Heart right ventricle (tissue), 16 donors: Measurements from ENCODE around the gene MRPL41. TPM values are rescaled to one million over a fixed set of nuclear protein-coding genes. Genes with fewer than 3 reads are reported as not detected.
"Not testable (repeated sequence)": the region's sequence is repeated elsewhere in the genome, so short reads cannot be mapped to it uniquely, and the experiment has no call there.

ENCODE experiments used
- ATAC-seq, 8 donors: fragments of 200-7000 bp; cut with Tn5 transposase; one replicate each; pipeline ENCODE4 v1.9.1; 2020; ENCODE audit warnings: mild to moderate bottlenecking in 8 of 8, moderate library complexity in 8 of 8, moderate number of reproducible peaks in 1 of 8
- DNase-seq, 2 donors: peaks; one replicate each; pipeline ENCODE4 v3.0.0-alpha.2; 2020
- H3K27ac ChIP-seq, 10 donors: fragments of 200-600 bp; sonication (generic) in 2 of 10; one replicate each; pipeline versions ENCODE4 v1.5.0 to v1.8.0; 2020 to 2022; ENCODE audit warnings: mild to moderate bottlenecking in 3 of 10
- H3K27me3 ChIP-seq, 7 donors: fragments of 200-600 bp; one replicate each; pipeline ENCODE4 v1.8.0; 2021 to 2022; ENCODE audit warnings: mild to moderate bottlenecking in 2 of 7
- H3K36me3 ChIP-seq, 9 donors: fragments of 200-600 bp; sonication (generic) in 1 of 9; one replicate each; pipeline versions ENCODE4 v1.5.0 to v1.8.0; 2020 to 2022; ENCODE audit warnings: mild to moderate bottlenecking in 2 of 9
- H3K4me1 ChIP-seq, 9 donors: fragments of 200-600 bp; sonication (generic) in 1 of 9; one replicate each; pipeline versions ENCODE4 v1.5.0 to v1.8.0; 2020 to 2022; ENCODE audit warnings: mild to moderate bottlenecking in 4 of 9
- H3K4me3 ChIP-seq, 10 donors: fragments of 200-600 bp; sonication (generic) in 2 of 10; one replicate each; pipeline versions ENCODE4 v1.5.0 to v1.8.0; 2020 to 2022; ENCODE audit warnings: mild to moderate bottlenecking in 7 of 10, moderate library complexity in 2 of 10
- H3K9me3 ChIP-seq, 11 donors: fragments of 200-600 bp in 10 of 11; sonication (generic) in 2 of 11; one replicate each; pipeline versions ENCODE4 v1.5.0 to v1.8.0; 2013 to 2022; ENCODE audit warnings: mild to moderate bottlenecking in 2 of 11, control low read depth in 1 of 11, moderate library complexity in 1 of 11
- CTCF ChIP-seq, 9 donors: fragments of 200-600 bp; sonication (generic) in 2 of 9; IDR thresholded peaks; one replicate each; pipeline versions ENCODE4 v1.5.0 to v1.8.0; 2021 to 2022; ENCODE audit warnings: antibody characterized with exemption in 9 of 9, mild to moderate bottlenecking in 5 of 9, moderate library complexity in 1 of 9
- WGBS, 2 donors: extraction: QIAGEN DNeasy Blood & Tissue Kit; methylation state at CpG; one replicate each; pipeline ENCODE4 v1.1.7; 2013; ENCODE audit warnings: inconsistent platforms in 1 of 2; 5-methylcytosine and 5-hydroxymethylcytosine counted together
- intact Hi-C, 10 donors: fragments of 100-400 bp; cut with DNase I; formaldehyde crosslinking; loops; one replicate each; pipeline versions ENCODE4 v1.11.1 to v1.14.2; 2022
- polyA plus RNA-seq, 2 donors: library from polyadenylated mRNA; stranded (reverse); fragments of 200-250 nt; gene quantifications; one replicate each; pipeline ENCODE4 v1.2.3, GENCODE V29; 2013
- total RNA-seq, 10 donors: library from RNA; stranded (reverse); fragmentation: NEBNext Ultra II Directional in 3 of 10; extraction: Animal tissue kit (Norgen Biotek cat#: 25700) in 3 of 10; gene quantifications; one replicate each; pipeline versions ENCODE4 v1.2.1 to v1.2.4, GENCODE V29; 2021 to 2023
- donor health status: Arrhythmogenic right ventricular cardiomyopathy.
- donor health status: ischemic (EF 13 %, LVEDD 7.1; RV severe dilation, severe dysfunction).
- donor health status: healthy with polysubstance abuse.
- donor health status: DM: no; HTN: yes; CAD: no.
- donor health status: DM: no; HTN: no; CAD: no.
- donor health status: ischemic (EF 25% LVEDD 6.9; RV normal size, moderate dysfunction).
- donor health status: ischemic (EF 25% LVEDD 5.7; RV mildly dilated, moderate dysfunction).
- donor health status: healthy.
- donor health status: DM: yes; HTN: yes; CAD: no.
- donor health status: Ischemic cardiomyopathy.
- donor health status: ischemic (EF 35%, LVEDD 5.7; RV mildly dilated, moderate dysfunction).
- donor health status: nonischemic (EF 11% LVEDD 7.7; RV severe dilation, severe dysfunction).
- donor health status: DM: yes; HTN: yes; CAD: no.
- donor health status: PGD.
- donor health status: ischemic (EF 29% LVEDD 5.4; RV normal size, mild dysfunction).
- donor health status: nonischemic (EF 23%, LVEDD 6.1; RV moderate dilation, normal function).

The MRPL41 gene
- total and polyA plus RNA-seq, 12 donors = 133 to 1,052 (median 215) TPM

DNA sequence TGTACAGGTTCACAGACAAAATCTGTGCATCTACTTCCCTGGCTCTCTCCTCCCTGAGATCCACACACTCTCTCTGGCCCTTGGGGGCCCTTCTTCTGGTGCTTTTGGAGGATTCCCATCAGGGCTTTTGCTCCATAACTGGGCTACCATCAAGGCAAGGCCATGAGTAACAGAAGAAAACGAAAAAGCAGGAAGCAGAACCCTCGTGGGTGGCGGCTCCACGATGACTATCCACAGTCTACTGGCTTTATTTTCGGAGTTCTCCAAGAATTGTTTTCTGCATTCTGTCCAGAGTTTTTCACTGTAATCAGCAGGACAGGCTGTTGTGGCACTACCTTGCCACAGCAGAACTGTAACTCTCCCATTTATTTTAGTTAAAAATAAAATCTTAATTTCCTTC lies 21.3 kb upstream of the MRPL41 start:
- Histone ChIP-seq H3K27me3 (no peaks in the 10 kb centered on the region), H3K27ac (no peak overlapping the region), H3K4me3 (no peak overlapping the region), H3K4me1 (peaks cover 0 to 10% (median 7%) of the 10 kb centered on the region in 9 donors), H3K9me3 (no peaks in the 10 kb centered on the region), H3K36me3 (no peaks in the 10 kb centered on the region)
- intact Hi-C loops = no loop called here
- no peak for DNase-seq
- ATAC-seq = no peak
- 75 to 80% methylated on average over 5 of the region's 5 CpGs for WGBS, 2 donors
- no peak for TF ChIP-seq CTCF (IDR thresholded peaks at IDR 0.05)

- Histone ChIP-seq H3K9me3 (peaks cover 0 to under 1% (median 0%) of the 10 kb centered on the region in 11 donors), H3K36me3 (peaks cover 0 to under 1% (median 0%) of the 10 kb centered on the region in 9 donors), H3K4me1 (peaks cover 0 to 10% (median 7%) of the 10 kb centered on the region in 9 donors), H3K27me3 (no peaks in the 10 kb centered on the region), H3K4me3 (no peak overlapping the region), H3K27ac (no peak overlapping the region)
- intact Hi-C loops = no loop called here
- 64 to 69% methylated on average over 17 of the region's 17 CpGs for WGBS, 2 donors
- ATAC-seq (no peak), DNase-seq (no peak)
- TF ChIP-seq CTCF (IDR thresholded peaks at IDR 0.05) = no peak
These were observed 20.4 kb upstream of the MRPL41 start for GRCh38 chr9:137531099-137531765.

DNA sequence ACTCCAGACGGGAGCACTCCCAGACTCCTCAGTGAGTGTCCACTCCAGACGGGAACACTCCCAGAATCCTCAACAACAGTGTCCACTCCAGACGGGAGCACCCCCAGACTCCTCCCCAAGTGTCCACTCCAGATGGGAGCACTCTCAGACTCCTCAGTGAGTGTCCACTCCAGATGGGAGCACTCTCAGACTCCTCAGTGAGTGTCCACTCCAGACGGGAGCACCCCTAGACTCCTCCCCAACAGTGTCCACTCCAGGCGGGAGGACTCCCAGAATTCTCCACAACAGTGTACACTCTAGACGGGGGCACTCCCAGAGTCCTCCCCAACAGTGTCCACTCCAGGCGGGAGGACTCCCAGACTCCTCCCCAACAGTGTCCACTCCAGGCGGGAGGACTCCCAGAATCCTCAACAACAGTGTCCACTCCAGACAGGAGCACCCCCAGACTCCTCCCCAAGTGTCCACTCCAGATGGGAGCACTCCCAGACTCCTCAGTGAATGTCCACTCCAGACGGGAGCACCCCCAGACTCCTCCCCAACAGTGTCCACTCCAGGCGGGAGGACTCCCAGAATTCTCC lies 18.7 kb upstream of the MRPL41 start:
- 90 to 91% methylated on average over 10 of the region's 10 CpGs for WGBS, 2 donors
- DNase-seq, H3K27me3 ChIP-seq: not testable (repeated sequence)

DNA sequence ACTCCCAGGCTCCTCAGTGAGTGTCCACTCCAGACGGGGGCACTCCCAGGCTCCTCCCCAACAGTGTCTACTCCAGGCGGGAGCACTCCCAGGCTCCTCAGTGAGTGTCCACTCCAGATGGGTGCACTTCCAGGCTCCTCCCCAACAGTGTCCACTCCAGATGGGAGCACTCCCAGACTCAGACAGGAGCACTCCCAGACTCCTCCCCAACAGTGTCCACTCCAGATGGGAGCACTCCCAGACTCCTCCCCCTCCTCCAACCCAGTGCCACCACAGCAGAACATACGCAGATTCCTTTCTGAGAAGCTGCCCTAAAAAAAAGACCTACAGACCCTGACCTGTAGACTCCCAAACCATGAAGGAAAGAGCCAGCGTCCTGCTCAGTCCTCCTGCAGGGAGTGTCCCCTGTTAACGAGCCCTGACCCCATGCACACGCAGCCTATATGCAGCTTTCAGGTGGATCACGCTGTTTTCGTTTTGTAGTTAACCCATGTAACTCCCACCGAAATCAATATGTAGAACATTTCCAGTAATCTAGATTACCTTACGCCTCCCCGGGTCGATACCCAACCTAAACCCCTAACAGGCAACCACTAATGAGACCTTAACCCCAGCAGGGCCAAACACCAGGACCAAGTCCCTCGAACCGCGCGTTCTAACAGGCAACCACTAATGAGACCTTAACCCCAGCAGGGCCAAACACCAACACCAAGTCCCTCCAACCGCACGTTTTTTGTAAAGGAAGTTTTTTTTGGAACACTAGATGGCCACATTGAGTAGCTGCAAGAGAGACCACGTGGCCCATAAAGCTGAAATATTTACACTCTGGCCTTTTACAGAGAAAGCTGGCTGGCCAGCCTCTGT lies 17.2 kb upstream of the MRPL41 start:
- 56 to 59% methylated on average over 19 of the region's 19 CpGs for WGBS, 2 donors
- Histone ChIP-seq H3K4me3 (no peak overlapping the region), H3K9me3 (peaks cover 0 to 4% (median 0%) of the 10 kb centered on the region in 11 donors), H3K27me3 (no peaks in the 10 kb centered on the region), H3K27ac (no peak overlapping the region), H3K36me3 (peaks cover 0 to 19% (median 0%) of the 10 kb centered on the region in 9 donors), H3K4me1 (peaks cover 0 to 10% (median 7%) of the 10 kb centered on the region in 9 donors)
- no peak for DNase-seq
- peak; percentile 42 to 74 (median 62) for ATAC-seq
- intact Hi-C loops = no loop called here
- peak; percentile 16 to 73 (median 60) for TF ChIP-seq CTCF (IDR thresholded peaks at IDR 0.05)

More for the DNA sequence above, 18.7 kb upstream of the MRPL41 start:
- H3K9me3 ChIP-seq, H3K36me3 ChIP-seq, intact Hi-C loops, ATAC-seq, H3K27ac ChIP-seq, H3K4me1 ChIP-seq, H3K4me3 ChIP-seq: not testable (repeated sequence)
